GM10847 (cell line): ENCODE data around the gene ZNF18.

Experiments
- POLR2A ChIP-seq: IDR thresholded peaks from 2 replicates; pipeline ENCODE4 v1.6.1; 2011; ENCODE audit not compliant: insufficient read length; ENCODE audit errors: extremely low read depth

Gene ZNF18

GRCh38 chr17:11997147-11997971 is at the start of gene ZNF18:
Gene ZNF18, minus strand, starts transcription at chr17:11997475. Its CDS starts 4,646 bp downstream, at chr17:11992829.
- peak; percentile 95 for TF ChIP-seq POLR2A

GRCh38 chr17:12046786-12047185 is 49.5 kb upstream of the ZNF18 start:
- no peak for TF ChIP-seq POLR2A

GRCh38 chr17:12043702-12044101 is 46.4 kb upstream of the ZNF18 start:
- TF ChIP-seq POLR2A: no peak

- no peak for TF ChIP-seq POLR2A
Observed at GRCh38 chr17:12041312-12041711, 44.0 kb upstream of the ZNF18 start.

- no peak for TF ChIP-seq POLR2A
Observed at GRCh38 chr17:12040478-12040877, 43.2 kb upstream of the ZNF18 start.

GRCh38 chr17:12037970-12038369 is 40.7 kb upstream of the ZNF18 start:
- TF ChIP-seq POLR2A: no peak

- TF ChIP-seq POLR2A: no peak
Observed at GRCh38 chr17:12035673-12036072, 38.4 kb upstream of the ZNF18 start.

- no peak for TF ChIP-seq POLR2A
Observed at GRCh38 chr17:12034538-12034937, 37.3 kb upstream of the ZNF18 start.

- no peak for TF ChIP-seq POLR2A
Observed at GRCh38 chr17:12028611-12029010, 31.3 kb upstream of the ZNF18 start.

- no peak for TF ChIP-seq POLR2A
Observed at GRCh38 chr17:12027658-12028057, 30.4 kb upstream of the ZNF18 start.

GRCh38 chr17:12024327-12024726 is 27.1 kb upstream of the ZNF18 start:
- TF ChIP-seq POLR2A: no peak

- TF ChIP-seq POLR2A: no peak
Observed at GRCh38 chr17:12022310-12022709, 25.0 kb upstream of the ZNF18 start.

GRCh38 chr17:12021623-12022140 is 24.4 kb upstream of the ZNF18 start:
- no peak for TF ChIP-seq POLR2A

GRCh38 chr17:12020642-12021622 is 23.7 kb upstream of the ZNF18 start, which contains the start of gene MAP2K4:
Gene MAP2K4, plus strand, starts transcription at chr17:12020877. Its CDS starts 10 bp downstream, at chr17:12020887.
- TF ChIP-seq POLR2A: peak; percentile 70

GRCh38 chr17:12007466-12007865 is 10.2 kb upstream of the ZNF18 start:
- no peak for TF ChIP-seq POLR2A
